Sigmoid colon (tissue), 4 donors: ENCODE measurements around the gene PIK3R4.

Experiments used
- CTCF ChIP-seq, 4 experiments: fragments of 450-650 bp in 3 of 4; fragments of 200-600 bp in 1 of 4; IDR thresholded peaks; one replicate each; pipeline ENCODE4 v1.5.1; 2016 to 2019; ENCODE audit warnings: antibody characterized with exemption in 4 of 4, mild to moderate bottlenecking in 3 of 4, moderate library complexity in 2 of 4
- POLR2A ChIP-seq, 2 donors: fragments of 450-650 bp; IDR thresholded peaks; one replicate each; pipeline ENCODE4 v1.6.1; 2016; ENCODE audit warnings: antibody characterized with exemption in 2 of 2, mild to moderate bottlenecking in 2 of 2, moderate library complexity in 2 of 2
- POLR2AphosphoS5 ChIP-seq, 4 donors: sonication (generic); formaldehyde crosslinking; IDR thresholded peaks; one replicate each; pipeline ENCODE4 v1.6.1; 2017; ENCODE audit warnings: antibody characterized with exemption in 4 of 4

GRCh38 chr3:130731817-130732216 is 14.8 kb downstream of the PIK3R4 start:
- TF ChIP-seq CTCF (IDR thresholded peaks at IDR 0.05) (no peak), POLR2A (IDR thresholded peaks at IDR 0.05) (no peak), POLR2AphosphoS5 (IDR thresholded peaks at IDR 0.05) (no peak)
